Urothelium cell line (cell line): Measurements from ENCODE around the gene PRKAG2.
"Not testable (repeated sequence)": the region's sequence is repeated elsewhere in the genome, so short reads cannot be mapped to it uniquely, and the experiment has no call there.

ENCODE experiments used
- DNase-seq: peaks from one replicate; pipeline ENCODE4 v3.0.0; 2011; ENCODE audit warnings: low spot score, mixed read lengths
- FAIRE-seq: peaks from 2 replicates; lab custom pipeline; 2011; peaks lifted over from hg19 to GRCh38; lab: Jason Lieb, UNC

The PRKAG2 gene

GRCh38 chr7:151838072-151838471, 38.8 kb downstream of the PRKAG2 start:
- no peak for FAIRE-seq

GRCh38 chr7:151837285-151838042, 39.5 kb downstream of the PRKAG2 start:
- DNase-seq: no peak
- no peak for FAIRE-seq

More at GRCh38 chr7:151838072-151838471, 38.8 kb downstream of the PRKAG2 start:
- DNase-seq: no peak

GRCh38 chr7:151836927-151837205, 40.0 kb downstream of the PRKAG2 start:
- no peak for DNase-seq
- FAIRE-seq: no peak

- FAIRE-seq (no peak), DNase-seq (no peak)
Measured at GRCh38 chr7:151836191-151836926, 40.6 kb downstream of the PRKAG2 start.

- no peak for DNase-seq
- FAIRE-seq: no peak
Measured at GRCh38 chr7:151835636-151836035, 41.3 kb downstream of the PRKAG2 start.

GRCh38 chr7:151834271-151835035, 42.5 kb downstream of the PRKAG2 start:
- FAIRE-seq: no peak

GRCh38 chr7:151833691-151834090, 43.2 kb downstream of the PRKAG2 start:
- DNase-seq (no peak), FAIRE-seq (no peak)

More at GRCh38 chr7:151834271-151835035, 42.5 kb downstream of the PRKAG2 start:
- DNase-seq: no peak

GRCh38 chr7:151833213-151833651, 43.7 kb downstream of the PRKAG2 start:
- FAIRE-seq (no peak), DNase-seq (no peak)

- DNase-seq: no peak
- FAIRE-seq: no peak
Measured at GRCh38 chr7:151832656-151833055, 44.3 kb downstream of the PRKAG2 start.

GRCh38 chr7:151832138-151832537, 44.8 kb downstream of the PRKAG2 start:
- DNase-seq (no peak), FAIRE-seq (no peak)

- DNase-seq: no peak
- FAIRE-seq: no peak
Measured at GRCh38 chr7:151831606-151832005, 45.3 kb downstream of the PRKAG2 start.

GRCh38 chr7:151830121-151830830, 46.6 kb downstream of the PRKAG2 start:
- FAIRE-seq: no peak

GRCh38 chr7:151829707-151830106, 47.2 kb downstream of the PRKAG2 start:
- FAIRE-seq: no peak
- DNase-seq: no peak

More at GRCh38 chr7:151830121-151830830, 46.6 kb downstream of the PRKAG2 start:
- no peak for DNase-seq

GRCh38 chr7:151827620-151828019, 49.3 kb downstream of the PRKAG2 start:
- DNase-seq (no peak), FAIRE-seq (no peak)

GRCh38 chr7:151826316-151826715, 50.6 kb downstream of the PRKAG2 start:
- not testable (repeated sequence) for DNase-seq, FAIRE-seq

GRCh38 chr7:151825721-151826120, 51.2 kb downstream of the PRKAG2 start:
- FAIRE-seq (no peak), DNase-seq (no peak)

- FAIRE-seq: no peak
- no peak for DNase-seq
Measured at GRCh38 chr7:151824373-151824933, 52.5 kb downstream of the PRKAG2 start.

GRCh38 chr7:151823566-151824372, 53.1 kb downstream of the PRKAG2 start:
- no peak for FAIRE-seq
- DNase-seq: no peak

GRCh38 chr7:151822541-151823181, 54.3 kb downstream of the PRKAG2 start:
- DNase-seq (no peak), FAIRE-seq (no peak)
